Activated T-cell treated with anti-CD3 and anti-CD28 coated beads, Interleukin-2, amount 50 U/mL, for 4 hours (primary cell): ENCODE data around the gene MYO18A. TPM values are rescaled to one million over a fixed set of nuclear protein-coding genes. Genes with fewer than 3 reads are reported as not detected.
A peak's percentile ranks its signal among the peaks of the same experiment; 100 is the strongest.

Source experiments
- ATAC-seq, 2 donors: fragments of 200-7000 bp; cut with Tn5 transposase; one replicate each; pipeline ENCODE4 v1.10.0; 2021
- DNase-seq: peaks from one replicate; pipeline ENCODE4 v3.0.0-alpha.2; 2020
- H3K27me3 Mint-ChIP-seq: one replicate; pipeline ENCODE4 v1.8.0; 2021; ENCODE audit warnings: low read depth, mixed read lengths
- H3K36me3 Mint-ChIP-seq: one replicate; pipeline ENCODE4 v1.8.0; 2022; ENCODE audit warnings: mixed read lengths; ENCODE audit not compliant: insufficient read depth
- H3K4me1 Mint-ChIP-seq: one replicate; pipeline ENCODE4 v1.8.0; 2021; ENCODE audit warnings: low read depth, mixed read lengths
- H3K4me3 Mint-ChIP-seq: one replicate; pipeline ENCODE4 v1.8.0; 2021; ENCODE audit warnings: mild to moderate bottlenecking, moderate library complexity, mixed read lengths
- H3K9me3 Mint-ChIP-seq: one replicate; pipeline ENCODE4 v1.8.0; 2021; ENCODE audit warnings: mixed read lengths
- total RNA-seq, 3 donors: library from RNA; stranded (reverse); gene quantifications; one replicate each; pipeline ENCODE4 v1.2.1, GENCODE V29; 2021

The MYO18A gene
- total RNA-seq, 3 donors from 2014 or later = 24.2 to 24.3 (median 24.2) TPM

DNA sequence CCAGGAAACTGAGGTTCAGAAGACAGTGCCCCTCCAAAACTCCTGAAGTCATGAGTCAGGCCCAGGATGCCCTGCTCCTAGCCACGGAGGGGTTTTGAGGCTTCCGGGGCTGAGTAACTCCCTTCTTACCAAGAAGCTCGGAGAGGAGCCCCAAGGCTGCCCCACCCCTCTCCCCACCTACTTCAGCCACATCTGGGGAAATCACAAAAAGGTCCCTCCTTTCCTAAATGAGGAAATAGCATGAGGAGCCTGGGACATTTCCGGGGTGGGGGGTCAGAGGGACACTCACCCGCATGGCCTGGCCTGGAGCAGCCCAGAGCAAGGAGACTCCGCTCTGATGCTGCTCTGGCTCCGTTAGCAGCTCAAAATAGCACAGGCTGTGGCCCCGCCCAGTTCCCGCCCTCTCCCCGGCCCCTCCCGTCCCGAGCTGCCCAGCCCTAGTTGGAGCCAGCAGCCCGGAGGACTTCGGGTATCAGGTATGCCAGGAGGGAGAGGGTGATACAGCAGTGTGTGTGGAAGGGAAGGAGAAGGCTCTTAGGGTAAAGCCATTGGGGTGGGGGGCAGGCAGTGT, 40.1 kb downstream of the MYO18A start:
- peak; percentile 71 for ATAC-seq
- DNase-seq = peak; percentile 71
- Mint-ChIP-seq H3K27me3 (no peaks in the 10 kb centered on the region), H3K9me3 (no peaks in the 10 kb centered on the region), H3K4me3 (peak overlapping the region; percentile 88), H3K36me3 (no peaks in the 10 kb centered on the region), H3K4me1 (peaks cover 67% of the 10 kb centered on the region)

DNA sequence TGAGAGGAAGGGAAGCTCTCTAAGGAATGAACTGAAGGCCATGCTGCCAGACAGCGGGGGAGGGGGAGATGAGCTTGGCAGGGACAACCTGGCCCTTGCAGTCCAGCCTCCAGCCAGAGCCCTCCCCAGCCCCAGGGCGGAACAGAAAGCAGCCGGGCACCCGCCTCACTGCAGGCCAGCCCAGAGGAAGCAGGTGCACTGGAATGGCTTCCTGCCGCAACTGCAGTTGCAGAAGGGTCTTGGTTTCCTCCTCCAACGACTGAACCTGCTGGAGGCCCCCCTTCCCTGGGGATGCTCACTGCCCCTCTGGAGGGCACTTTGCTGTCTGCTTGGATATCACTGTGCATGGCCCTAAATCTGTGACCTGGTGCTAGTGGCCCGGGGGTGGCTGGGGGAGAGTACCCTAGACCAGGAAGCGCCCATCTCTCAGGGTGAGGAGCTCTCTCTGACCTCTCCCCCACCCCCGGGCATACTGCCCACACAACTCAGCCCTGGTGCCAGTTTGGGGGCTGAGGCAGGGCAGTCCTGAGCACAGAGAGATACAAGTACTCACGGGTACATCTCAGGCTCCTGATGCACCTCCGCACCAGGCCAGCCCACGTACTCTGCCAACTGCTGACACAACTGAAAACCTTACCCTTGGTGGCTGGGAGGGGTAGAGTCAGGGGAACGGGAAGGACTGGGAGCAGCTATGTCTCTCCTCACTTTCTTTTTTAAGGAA, 41.1 kb downstream of the MYO18A start:
- H3K36me3 Mint-ChIP-seq = no peaks in the 10 kb centered on the region
- H3K27me3 Mint-ChIP-seq = no peaks in the 10 kb centered on the region
- no peaks in the 10 kb centered on the region for H3K9me3 Mint-ChIP-seq
- no peak for DNase-seq
- H3K4me1 Mint-ChIP-seq = peaks cover 62% of the 10 kb centered on the region
- peak in 1 of 2 donors; percentile 10 for ATAC-seq
- peak overlapping the region; percentile 88 for H3K4me3 Mint-ChIP-seq

DNA sequence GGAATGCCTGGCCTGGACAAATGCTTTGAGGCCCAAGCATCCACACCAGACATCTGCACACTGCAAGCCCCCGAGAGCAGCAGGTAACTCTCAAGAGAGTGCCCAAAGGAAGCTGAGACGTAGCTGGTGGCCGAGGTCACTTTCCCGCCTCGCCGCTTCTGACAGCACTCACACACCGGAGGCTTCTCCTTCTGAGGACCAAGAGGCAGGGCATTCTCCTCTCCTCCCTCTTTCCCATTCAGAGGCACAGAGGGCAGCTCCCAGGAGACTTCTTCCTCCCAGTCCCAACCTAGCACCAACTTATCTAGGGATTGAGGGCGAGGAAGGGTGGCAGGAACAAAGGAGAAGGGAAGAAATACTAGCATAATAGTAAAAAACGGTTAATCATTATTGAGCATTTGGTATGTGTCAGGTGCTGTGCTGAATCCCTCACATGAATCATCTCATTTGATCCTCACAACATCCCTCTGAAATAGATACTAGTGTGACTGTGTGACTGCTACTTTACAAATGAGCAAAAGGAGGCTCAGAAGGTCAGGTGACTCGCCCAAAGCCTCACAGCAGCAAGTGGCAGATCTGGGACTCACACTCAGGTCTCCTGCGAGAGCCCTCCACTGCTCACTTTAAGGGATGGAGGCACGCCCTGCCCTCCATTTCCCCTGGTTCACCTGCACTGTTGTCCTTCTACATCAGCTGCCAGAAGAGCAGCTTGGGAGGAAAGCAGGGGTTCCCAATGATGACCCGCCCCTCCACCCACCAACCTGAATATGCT, 41.8 kb downstream of the MYO18A start:
- peaks cover 60% of the 10 kb centered on the region for H3K4me1 Mint-ChIP-seq
- H3K36me3 Mint-ChIP-seq = no peaks in the 10 kb centered on the region
- peak; percentile 74 to 77 for ATAC-seq
- no peaks in the 10 kb centered on the region for H3K27me3 Mint-ChIP-seq
- peak; percentile 49 for DNase-seq
- H3K4me3 Mint-ChIP-seq = peak overlapping the region; percentile 88
- no peaks in the 10 kb centered on the region for H3K9me3 Mint-ChIP-seq

DNA sequence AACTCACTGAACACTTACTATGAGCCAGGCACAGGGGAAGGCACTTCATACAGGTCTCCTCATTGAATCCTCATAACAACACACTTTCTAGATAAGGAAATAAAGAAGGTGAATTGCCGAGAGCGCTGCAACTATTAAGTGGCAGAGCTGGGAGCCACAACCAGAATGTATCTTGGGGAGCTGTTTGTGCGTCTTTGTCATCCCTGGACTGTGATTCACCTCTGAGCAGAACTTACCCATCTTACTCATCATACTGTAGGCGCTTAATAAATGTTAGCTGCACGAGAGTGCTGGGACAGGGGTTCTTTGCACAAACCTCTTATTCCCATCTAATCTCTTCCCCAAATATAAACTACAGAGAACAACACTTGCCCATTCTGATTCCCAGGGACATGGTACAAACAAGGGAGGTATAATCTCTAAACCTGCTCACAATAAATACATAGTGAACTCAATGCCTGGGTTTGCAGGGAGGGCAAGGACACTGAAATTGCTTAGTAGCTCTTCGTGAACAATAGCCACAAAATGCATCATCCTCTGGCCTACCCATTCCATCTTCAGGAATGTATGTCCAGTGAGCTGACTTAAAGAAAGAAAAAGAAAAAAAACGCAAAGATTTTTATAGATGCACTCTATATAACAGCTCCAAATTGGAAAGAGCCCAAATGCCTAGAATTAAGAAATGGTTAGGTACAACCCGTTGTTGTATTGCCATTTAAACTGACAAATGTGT, 43.0 kb downstream of the MYO18A start:
- H3K27me3 Mint-ChIP-seq = no peaks in the 10 kb centered on the region
- no peaks in the 10 kb centered on the region for H3K36me3 Mint-ChIP-seq
- H3K9me3 Mint-ChIP-seq = no peaks in the 10 kb centered on the region
- no peak for DNase-seq
- H3K4me1 Mint-ChIP-seq = peaks cover 60% of the 10 kb centered on the region
- peak; percentile 22 to 24 for ATAC-seq
- no peak overlapping the region for H3K4me3 Mint-ChIP-seq

DNA sequence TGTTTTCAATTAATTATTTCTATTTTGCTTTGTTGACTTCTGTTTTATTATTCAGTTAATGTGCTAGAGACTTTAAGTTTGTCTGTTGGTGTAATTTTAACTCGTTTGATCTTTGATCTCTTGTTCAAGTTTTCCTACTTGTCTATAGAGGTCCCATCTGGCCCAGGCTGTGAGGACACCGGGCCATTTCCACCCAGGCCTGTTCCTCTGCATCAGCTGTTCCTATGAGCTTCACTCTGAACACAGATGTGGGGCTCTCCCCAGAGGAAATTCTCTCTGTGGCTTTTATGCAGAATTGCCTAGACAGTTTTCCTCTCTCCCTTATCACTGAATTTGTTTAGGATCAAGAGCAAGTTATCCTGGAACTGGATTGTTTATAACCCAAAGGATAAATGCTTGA, 44.7 kb downstream of the MYO18A start:
- DNase-seq (no peak), ATAC-seq (no peak)
- no peak overlapping the region for H3K4me3 Mint-ChIP-seq
- no peaks in the 10 kb centered on the region for H3K9me3 Mint-ChIP-seq
- H3K36me3 Mint-ChIP-seq = peaks cover 4% of the 10 kb centered on the region
- peaks cover 60% of the 10 kb centered on the region for H3K4me1 Mint-ChIP-seq
- no peaks in the 10 kb centered on the region for H3K27me3 Mint-ChIP-seq

DNA sequence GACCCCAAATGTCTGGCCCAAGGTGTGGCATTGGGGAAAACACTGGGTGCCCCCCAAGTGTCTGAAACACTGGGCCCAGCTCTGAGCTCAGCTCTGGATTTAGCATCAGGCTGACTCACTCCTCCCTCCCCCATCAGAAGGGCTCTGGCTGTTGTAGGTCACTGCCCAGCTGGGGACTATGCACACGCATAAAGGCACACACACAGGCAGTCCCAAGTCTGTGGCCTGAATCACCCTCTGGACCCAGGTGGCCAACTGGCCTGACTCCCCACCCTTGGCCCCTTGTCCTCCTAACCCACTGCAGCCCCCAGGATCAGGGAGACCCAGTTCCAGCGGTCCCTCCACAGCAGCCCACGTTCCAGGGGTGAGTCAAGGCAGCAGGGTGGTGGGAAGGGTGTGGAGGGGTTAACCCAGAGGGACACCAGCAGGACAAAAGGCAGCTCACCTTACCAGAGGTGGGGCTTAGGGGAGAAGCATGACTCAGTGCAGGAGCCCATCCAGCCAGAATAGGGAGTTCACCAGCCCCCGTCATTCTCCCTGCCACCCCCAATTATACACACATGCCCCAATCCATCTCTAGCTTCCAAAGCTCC, 47.0 kb downstream of the MYO18A start:
- DNase-seq (no peak), ATAC-seq (no peak)
- Mint-ChIP-seq H3K27me3 (no peaks in the 10 kb centered on the region), H3K4me3 (no peak overlapping the region), H3K9me3 (no peaks in the 10 kb centered on the region), H3K4me1 (peaks cover 44% of the 10 kb centered on the region), H3K36me3 (peaks cover 4% of the 10 kb centered on the region)

DNA sequence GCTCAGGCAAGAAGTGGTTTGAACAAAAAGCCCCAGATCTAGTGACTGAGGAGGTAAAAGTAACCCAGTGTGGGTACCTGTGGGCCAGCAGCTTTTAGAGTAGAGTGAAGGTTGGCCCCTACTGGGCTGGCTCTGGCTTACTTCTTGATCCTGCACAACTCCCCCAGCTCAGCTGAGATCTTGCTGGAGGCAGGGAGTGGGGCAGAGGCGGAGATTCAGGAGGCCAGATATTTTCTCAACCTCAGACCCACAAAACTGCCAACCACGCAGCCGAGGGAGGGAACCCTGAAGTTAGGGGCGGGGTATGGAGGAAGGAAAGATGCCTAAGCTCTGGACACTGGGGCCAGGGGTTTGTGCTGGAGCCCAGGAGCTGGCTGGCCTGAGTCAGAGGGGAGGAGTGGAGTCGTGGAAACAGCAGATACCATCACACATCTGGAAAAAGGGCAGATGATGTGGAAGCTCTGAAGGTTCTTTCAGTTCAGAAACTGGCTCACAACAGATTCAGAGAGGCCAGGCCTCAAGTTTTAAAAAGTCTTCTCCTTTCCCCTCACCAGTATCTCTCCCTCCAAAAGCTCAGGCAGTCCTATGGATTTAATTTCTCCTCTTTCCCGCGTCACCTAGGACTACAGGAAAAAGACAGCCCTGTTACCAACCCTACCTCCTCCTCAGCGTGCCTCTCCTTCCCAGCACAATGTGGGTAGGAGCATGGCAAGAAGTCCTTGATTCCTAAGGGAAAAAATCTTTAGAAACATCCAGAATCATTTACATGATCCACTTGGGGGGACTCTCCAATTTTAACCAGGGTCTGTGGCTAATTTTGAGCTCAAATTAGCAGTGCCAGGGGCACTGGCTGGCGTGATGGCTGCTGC, 48.1 kb downstream of the MYO18A start:
- Mint-ChIP-seq H3K9me3 (no peaks in the 10 kb centered on the region), H3K27me3 (no peaks in the 10 kb centered on the region), H3K4me3 (no peak overlapping the region), H3K4me1 (peaks cover 33% of the 10 kb centered on the region), H3K36me3 (peaks cover 4% of the 10 kb centered on the region)
- no peak for DNase-seq
- ATAC-seq = peak in 1 of 2 donors; percentile 31

DNA sequence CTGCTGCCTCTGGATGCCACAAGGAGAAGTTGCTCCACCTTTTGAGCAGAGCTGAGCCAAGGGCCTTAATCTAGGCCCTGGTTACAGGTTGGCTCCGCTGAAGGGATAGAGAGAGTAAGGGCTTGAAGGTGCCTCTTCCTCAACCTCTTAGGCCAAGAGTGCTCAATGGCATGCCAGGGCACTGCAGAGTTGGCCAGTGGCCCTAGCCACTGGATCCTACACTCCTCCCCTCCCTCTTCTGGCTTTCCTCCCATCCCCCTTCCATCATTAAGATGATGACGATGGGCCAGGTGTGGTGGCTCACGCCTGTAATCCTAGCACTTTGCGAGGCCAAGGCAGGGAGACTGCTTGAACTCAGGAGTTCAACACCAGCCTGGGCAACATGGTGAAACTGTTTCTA, 50.5 kb downstream of the MYO18A start:
- Mint-ChIP-seq H3K27me3 (no peaks in the 10 kb centered on the region), H3K4me3 (no peak overlapping the region), H3K36me3 (peaks cover 4% of the 10 kb centered on the region), H3K9me3 (no peaks in the 10 kb centered on the region), H3K4me1 (peaks cover 21% of the 10 kb centered on the region)
- ATAC-seq = no peak
- no peak for DNase-seq

DNA sequence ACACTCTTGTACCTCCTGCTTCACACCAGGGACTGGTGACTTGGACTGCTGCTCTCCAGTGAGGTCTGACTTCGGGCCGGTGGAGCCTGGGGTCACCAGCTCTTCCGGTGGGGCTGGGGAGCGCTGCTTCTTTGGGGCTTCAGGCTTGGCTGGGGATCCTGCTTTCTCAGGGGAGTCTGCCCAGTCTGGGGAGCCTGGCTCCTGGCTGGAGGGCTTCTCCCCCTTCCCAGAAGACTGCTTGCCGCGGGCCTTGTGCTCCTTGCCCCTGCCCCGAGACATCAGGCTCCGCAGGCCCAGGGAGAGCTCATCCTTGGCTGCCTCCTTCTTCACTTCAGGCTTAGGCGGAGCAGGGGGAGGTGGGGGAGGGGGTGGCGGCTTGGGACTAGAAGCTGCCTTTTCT, 52.4 kb downstream of the MYO18A start:
- no peaks in the 10 kb centered on the region for H3K27me3 Mint-ChIP-seq
- no peak overlapping the region for H3K4me3 Mint-ChIP-seq
- peaks cover 19% of the 10 kb centered on the region for H3K4me1 Mint-ChIP-seq
- DNase-seq = no peak
- no peak for ATAC-seq
- peaks cover 4% of the 10 kb centered on the region for H3K36me3 Mint-ChIP-seq
- H3K9me3 Mint-ChIP-seq = no peaks in the 10 kb centered on the region

DNA sequence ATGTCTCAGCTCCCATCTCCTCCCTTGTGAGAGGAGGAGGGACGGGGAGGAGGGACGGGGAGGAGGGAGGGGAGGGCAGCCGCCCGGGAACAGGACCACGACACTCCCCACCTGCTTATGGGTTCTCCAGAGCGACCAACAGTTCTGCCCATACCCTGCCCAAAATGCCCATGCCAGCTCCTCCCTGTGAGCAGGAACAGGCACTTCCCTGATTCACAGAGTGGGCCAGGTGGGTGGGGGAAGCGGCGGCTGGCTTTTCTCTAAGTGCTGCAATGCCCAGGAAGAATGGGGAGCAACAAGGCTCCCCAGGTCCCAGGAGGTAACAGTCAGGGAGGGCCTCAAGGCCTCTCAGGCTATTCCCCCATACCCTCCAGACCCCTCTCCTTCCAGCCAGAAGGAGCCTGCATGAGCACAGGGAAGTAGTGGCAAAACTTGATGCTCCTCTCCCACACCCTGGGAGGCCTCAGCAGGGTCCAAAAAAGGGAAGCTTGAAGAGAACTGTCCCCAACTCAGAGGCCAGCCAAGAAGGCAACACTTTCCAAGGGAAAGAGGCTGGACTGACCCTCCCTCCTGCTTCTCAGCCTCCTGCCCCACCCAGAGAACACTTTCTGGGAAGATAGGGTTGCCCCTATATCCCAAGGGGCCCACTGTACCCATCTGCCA, 53.8 kb downstream of the MYO18A start:
- peaks cover 8% of the 10 kb centered on the region for H3K4me1 Mint-ChIP-seq
- ATAC-seq (no peak), DNase-seq (no peak)
- H3K9me3 Mint-ChIP-seq = no peaks in the 10 kb centered on the region
- no peaks in the 10 kb centered on the region for H3K27me3 Mint-ChIP-seq
- H3K4me3 Mint-ChIP-seq = no peak overlapping the region
- peaks cover 2% of the 10 kb centered on the region for H3K36me3 Mint-ChIP-seq

DNA sequence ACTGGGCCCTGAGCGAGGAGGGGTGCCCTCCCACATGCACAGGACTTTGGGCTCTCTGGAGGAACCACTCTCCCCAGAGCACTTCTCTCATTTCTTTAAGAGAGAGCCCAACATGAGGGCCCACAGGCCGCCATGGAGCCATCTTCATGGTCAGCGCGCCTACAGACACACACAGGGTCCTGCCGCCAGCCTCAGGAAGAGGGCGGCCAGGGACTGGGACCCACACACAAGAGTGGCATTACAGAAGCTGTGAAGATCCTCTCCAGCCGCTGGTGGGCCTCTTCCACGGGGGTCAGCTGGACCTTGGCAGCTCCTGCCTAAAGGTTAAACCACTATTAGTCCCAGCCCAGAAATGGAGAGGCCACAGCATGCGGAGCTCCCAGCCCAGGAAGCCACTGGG, 54.5 kb downstream of the MYO18A start:
- DNase-seq (no peak), ATAC-seq (no peak)

DNA sequence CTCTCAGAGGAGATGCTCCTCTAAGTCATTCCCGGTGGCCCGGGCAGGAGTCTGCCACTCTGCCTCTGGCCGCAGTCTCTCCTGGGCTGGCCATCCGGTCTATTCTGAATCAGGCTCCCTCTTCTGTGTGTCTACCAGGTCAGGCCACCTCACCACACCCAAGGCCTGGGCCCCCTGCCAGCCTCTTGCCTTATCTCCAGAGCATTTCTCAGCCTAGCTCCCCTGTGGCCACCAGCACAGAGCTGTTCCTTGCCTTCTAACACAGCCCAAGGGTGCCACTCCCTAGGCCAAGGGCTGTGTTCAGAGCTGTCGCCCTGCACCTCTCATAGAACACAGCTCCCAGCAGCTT, 55.3 kb downstream of the MYO18A start:
- H3K9me3 Mint-ChIP-seq = no peaks in the 10 kb centered on the region
- H3K36me3 Mint-ChIP-seq = peaks cover 3% of the 10 kb centered on the region
- no peak overlapping the region for H3K4me3 Mint-ChIP-seq
- no peak for DNase-seq
- no peak for ATAC-seq
- H3K27me3 Mint-ChIP-seq = no peaks in the 10 kb centered on the region
- no peaks in the 10 kb centered on the region for H3K4me1 Mint-ChIP-seq

More for the DNA sequence above, 54.5 kb downstream of the MYO18A start:
- Mint-ChIP-seq H3K9me3 (no peaks in the 10 kb centered on the region), H3K36me3 (peaks cover 2% of the 10 kb centered on the region), H3K27me3 (no peaks in the 10 kb centered on the region), H3K4me3 (no peak overlapping the region), H3K4me1 (peaks cover 1% of the 10 kb centered on the region)
